GM23338 (cell line): Measurements from ENCODE around the gene OR8G1.

Source experiments
- CREB1 ChIP-seq: fragments of 250-450 bp; sonication (Bioruptor Pico); IDR thresholded peaks from 2 replicates; pipeline ENCODE4 v1.5.0; 2020; ENCODE audit warnings: low read depth, mild to moderate bottlenecking, moderate library complexity
- EZH2 ChIP-seq: fragments of 200-600 bp; sonication (generic); IDR thresholded peaks from one replicate; pipeline ENCODE4 v1.8.0; 2017; ENCODE audit warnings: antibody characterized with exemption, mild to moderate bottlenecking, low read depth; ENCODE audit not compliant: unreplicated experiment
- EZH2phosphoT487 ChIP-seq: fragments of 200-600 bp; sonication (generic); IDR thresholded peaks from one replicate; pipeline ENCODE4 v1.8.1; 2018; ENCODE audit warnings: antibody characterized with exemption; ENCODE audit not compliant: unreplicated experiment
- JUNB ChIP-seq: IDR thresholded peaks from one replicate; pipeline ENCODE4 v1.6.1; 2016; ENCODE audit warnings: antibody characterized with exemption; ENCODE audit not compliant: unreplicated experiment
- NANOG ChIP-seq: IDR thresholded peaks from 2 replicates; pipeline ENCODE4 v1.6.1; 2016; ENCODE audit warnings: antibody characterized with exemption, borderline replicate concordance
- POLR2AphosphoS5 ChIP-seq: IDR thresholded peaks from 2 replicates; pipeline ENCODE4 v1.6.1; 2016; ENCODE audit warnings: antibody characterized with exemption, low read depth
- ZNF114 ChIP-seq: fragments of 250-450 bp; sonication (Bioruptor Pico); IDR thresholded peaks from 2 replicates; pipeline ENCODE4 v1.5.0; 2020; ENCODE audit warnings: mild to moderate bottlenecking, moderate library complexity
- TF ChIP-seq, protein P1 (sequence below), 2 experiments: fragments of 200-600 bp in 1 of 2; sonication (generic) in 1 of 2; conservative IDR thresholded peaks; 2 replicates each; pipeline versions ENCODE4 v1.5.1 to v1.6.1; 2016 to 2017; ENCODE audit warnings: antibody characterized with exemption in 2 of 2, low read depth in 2 of 2, mild to moderate bottlenecking in 2 of 2, moderate library complexity in 1 of 2
- TF ChIP-seq, protein P2 (sequence below): IDR thresholded peaks from one replicate; pipeline ENCODE4 v1.6.1; 2018; ENCODE audit warnings: antibody characterized with exemption; ENCODE audit not compliant: unreplicated experiment
- TF ChIP-seq, protein P3 (sequence below): IDR thresholded peaks from 2 replicates; pipeline ENCODE4 v1.6.1; 2016; ENCODE audit warnings: antibody characterized with exemption

DNA sequence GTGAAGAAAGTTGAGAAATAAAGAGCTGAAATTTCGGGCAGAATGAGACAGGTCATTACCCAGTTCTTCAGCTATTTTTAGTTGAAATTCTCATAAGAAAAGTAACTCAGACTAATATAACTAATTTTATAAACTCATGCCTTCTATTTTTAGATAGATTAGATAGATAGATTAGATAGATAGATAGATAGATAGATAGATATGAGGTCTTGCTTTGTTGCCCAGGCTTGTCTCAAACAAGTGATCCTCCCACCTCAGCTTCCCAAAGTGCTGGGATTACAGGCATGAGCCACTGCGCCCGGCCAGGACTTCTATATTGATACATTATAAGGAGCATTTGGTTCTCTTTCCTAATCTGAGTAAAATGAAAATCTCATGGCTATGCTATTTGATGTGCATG, 26.9 kb upstream of the OR8G1 start:
- TF ChIP-seq, protein P1, sequence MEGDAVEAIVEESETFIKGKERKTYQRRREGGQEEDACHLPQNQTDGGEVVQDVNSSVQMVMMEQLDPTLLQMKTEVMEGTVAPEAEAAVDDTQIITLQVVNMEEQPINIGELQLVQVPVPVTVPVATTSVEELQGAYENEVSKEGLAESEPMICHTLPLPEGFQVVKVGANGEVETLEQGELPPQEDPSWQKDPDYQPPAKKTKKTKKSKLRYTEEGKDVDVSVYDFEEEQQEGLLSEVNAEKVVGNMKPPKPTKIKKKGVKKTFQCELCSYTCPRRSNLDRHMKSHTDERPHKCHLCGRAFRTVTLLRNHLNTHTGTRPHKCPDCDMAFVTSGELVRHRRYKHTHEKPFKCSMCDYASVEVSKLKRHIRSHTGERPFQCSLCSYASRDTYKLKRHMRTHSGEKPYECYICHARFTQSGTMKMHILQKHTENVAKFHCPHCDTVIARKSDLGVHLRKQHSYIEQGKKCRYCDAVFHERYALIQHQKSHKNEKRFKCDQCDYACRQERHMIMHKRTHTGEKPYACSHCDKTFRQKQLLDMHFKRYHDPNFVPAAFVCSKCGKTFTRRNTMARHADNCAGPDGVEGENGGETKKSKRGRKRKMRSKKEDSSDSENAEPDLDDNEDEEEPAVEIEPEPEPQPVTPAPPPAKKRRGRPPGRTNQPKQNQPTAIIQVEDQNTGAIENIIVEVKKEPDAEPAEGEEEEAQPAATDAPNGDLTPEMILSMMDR (conservative IDR thresholded peaks at IDR 0.05; ENCODE audit: low read depth in 2 of 2) = no peak
- no peak for TF ChIP-seq POLR2AphosphoS5
- TF ChIP-seq EZH2 = no peak
- TF ChIP-seq, protein P2, sequence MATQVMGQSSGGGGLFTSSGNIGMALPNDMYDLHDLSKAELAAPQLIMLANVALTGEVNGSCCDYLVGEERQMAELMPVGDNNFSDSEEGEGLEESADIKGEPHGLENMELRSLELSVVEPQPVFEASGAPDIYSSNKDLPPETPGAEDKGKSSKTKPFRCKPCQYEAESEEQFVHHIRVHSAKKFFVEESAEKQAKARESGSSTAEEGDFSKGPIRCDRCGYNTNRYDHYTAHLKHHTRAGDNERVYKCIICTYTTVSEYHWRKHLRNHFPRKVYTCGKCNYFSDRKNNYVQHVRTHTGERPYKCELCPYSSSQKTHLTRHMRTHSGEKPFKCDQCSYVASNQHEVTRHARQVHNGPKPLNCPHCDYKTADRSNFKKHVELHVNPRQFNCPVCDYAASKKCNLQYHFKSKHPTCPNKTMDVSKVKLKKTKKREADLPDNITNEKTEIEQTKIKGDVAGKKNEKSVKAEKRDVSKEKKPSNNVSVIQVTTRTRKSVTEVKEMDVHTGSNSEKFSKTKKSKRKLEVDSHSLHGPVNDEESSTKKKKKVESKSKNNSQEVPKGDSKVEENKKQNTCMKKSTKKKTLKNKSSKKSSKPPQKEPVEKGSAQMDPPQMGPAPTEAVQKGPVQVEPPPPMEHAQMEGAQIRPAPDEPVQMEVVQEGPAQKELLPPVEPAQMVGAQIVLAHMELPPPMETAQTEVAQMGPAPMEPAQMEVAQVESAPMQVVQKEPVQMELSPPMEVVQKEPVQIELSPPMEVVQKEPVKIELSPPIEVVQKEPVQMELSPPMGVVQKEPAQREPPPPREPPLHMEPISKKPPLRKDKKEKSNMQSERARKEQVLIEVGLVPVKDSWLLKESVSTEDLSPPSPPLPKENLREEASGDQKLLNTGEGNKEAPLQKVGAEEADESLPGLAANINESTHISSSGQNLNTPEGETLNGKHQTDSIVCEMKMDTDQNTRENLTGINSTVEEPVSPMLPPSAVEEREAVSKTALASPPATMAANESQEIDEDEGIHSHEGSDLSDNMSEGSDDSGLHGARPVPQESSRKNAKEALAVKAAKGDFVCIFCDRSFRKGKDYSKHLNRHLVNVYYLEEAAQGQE = no peak
- TF ChIP-seq, protein P3, sequence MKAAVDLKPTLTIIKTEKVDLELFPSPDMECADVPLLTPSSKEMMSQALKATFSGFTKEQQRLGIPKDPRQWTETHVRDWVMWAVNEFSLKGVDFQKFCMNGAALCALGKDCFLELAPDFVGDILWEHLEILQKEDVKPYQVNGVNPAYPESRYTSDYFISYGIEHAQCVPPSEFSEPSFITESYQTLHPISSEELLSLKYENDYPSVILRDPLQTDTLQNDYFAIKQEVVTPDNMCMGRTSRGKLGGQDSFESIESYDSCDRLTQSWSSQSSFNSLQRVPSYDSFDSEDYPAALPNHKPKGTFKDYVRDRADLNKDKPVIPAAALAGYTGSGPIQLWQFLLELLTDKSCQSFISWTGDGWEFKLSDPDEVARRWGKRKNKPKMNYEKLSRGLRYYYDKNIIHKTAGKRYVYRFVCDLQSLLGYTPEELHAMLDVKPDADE = no peak
- TF ChIP-seq JUNB = no peak
- TF ChIP-seq EZH2phosphoT487 = no peak
- TF ChIP-seq NANOG = no peak
- TF ChIP-seq ZNF114 (CRISPR knock-in tag) = no peak
- no peak for TF ChIP-seq CREB1
